ENCODE measurements around the gene PLEKHM3. TPM values are rescaled to one million over a fixed set of nuclear protein-coding genes. Genes with fewer than 3 reads are reported as not detected.

Gene PLEKHM3
- total RNA-seq, 1 donor from 2014 or later, result 19.5 TPM

DNA sequence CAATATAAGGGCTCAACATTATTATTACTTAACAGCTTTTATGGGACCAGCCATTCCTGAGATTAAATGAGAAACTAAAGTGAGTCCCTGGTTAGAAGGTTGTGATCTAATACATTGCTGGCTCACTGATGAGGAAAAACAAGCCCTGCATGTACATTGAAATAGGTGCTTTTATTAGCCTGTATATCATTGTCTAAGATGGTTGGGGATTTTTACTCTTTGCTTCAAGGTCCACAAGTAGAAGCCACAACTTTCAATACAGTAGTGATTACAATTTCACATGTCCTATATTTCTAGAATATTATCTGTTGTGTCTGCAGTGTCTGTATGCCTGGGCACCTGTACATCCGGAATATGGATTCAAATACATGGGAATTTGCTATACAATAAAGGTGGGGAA lies 151.5 kb downstream of the PLEKHM3 start:
- H3K36me3 Mint-ChIP-seq, result no peaks in the 10 kb centered on the region
- H3K9ac ChIP-seq, result no peak overlapping the region
- no peaks in the 10 kb centered on the region for H3K27me3 Mint-ChIP-seq (ENCODE audit: insufficient read depth, low read depth)
- no peaks in the 10 kb centered on the region for H3K9me3 Mint-ChIP-seq
- H3K4me3 ChIP-seq, result no peak overlapping the region
- H3K4me3 Mint-ChIP-seq, result no peak overlapping the region
- peak overlapping the region; percentile 73 for H3K27ac ChIP-seq
- no peak overlapping the region for H2AFZ ChIP-seq (replicated peaks)
- H3K4me1 Mint-ChIP-seq, result peaks cover 7% of the 10 kb centered on the region
- TF ChIP-seq, protein P1, sequence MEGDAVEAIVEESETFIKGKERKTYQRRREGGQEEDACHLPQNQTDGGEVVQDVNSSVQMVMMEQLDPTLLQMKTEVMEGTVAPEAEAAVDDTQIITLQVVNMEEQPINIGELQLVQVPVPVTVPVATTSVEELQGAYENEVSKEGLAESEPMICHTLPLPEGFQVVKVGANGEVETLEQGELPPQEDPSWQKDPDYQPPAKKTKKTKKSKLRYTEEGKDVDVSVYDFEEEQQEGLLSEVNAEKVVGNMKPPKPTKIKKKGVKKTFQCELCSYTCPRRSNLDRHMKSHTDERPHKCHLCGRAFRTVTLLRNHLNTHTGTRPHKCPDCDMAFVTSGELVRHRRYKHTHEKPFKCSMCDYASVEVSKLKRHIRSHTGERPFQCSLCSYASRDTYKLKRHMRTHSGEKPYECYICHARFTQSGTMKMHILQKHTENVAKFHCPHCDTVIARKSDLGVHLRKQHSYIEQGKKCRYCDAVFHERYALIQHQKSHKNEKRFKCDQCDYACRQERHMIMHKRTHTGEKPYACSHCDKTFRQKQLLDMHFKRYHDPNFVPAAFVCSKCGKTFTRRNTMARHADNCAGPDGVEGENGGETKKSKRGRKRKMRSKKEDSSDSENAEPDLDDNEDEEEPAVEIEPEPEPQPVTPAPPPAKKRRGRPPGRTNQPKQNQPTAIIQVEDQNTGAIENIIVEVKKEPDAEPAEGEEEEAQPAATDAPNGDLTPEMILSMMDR (IDR thresholded peaks at IDR 0.05), result no peak
- TF ChIP-seq EZH2phosphoT487 (IDR thresholded peaks at IDR 0.05) (no peak), EZH2 (IDR thresholded peaks at IDR 0.05) (no peak)
- no peaks in the 10 kb centered on the region for H3K79me2 ChIP-seq (ENCODE audit: low read depth)
- H3K27ac Mint-ChIP-seq, result no peak overlapping the region
- no peaks in the 10 kb centered on the region for H3K27me3 ChIP-seq
- H3K36me3 ChIP-seq, result no peaks in the 10 kb centered on the region
- no peaks in the 10 kb centered on the region for H4K20me1 ChIP-seq (ENCODE audit: low read depth)
- peaks cover 61% of the 10 kb centered on the region for H3F3A ChIP-seq (ENCODE audit: low read depth)
- DNase-seq (ENCODE audit: low spot score), result no peak
- peaks cover 59% of the 10 kb centered on the region for H3K4me1 ChIP-seq
- no peaks in the 10 kb centered on the region for H3K9me3 ChIP-seq (ENCODE audit: low read depth)
- peak overlapping the region; percentile 57 for H3K4me2 ChIP-seq

DNA sequence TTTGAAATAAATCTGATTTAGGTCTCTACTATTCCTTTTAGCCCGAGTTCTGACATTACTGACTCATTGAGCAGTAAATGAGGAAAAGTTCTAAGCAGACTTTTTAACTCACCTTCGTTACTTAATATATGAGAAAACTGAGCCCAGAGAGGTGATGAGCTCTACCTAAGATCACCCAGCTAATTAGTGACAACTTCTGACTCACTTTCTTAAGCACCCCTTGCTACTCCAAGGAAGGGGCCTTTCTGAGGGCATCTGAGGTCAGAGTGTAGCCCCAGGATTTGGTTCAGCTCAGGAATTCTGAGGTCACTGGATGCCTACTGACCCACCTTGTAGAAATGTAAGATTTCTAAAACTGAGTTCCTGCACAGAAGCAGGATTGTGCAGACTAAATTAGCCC lies 153.4 kb downstream of the PLEKHM3 start:
- TF ChIP-seq, protein P1 (IDR thresholded peaks at IDR 0.05), result no peak
- TF ChIP-seq EZH2phosphoT487 (IDR thresholded peaks at IDR 0.05) (no peak), EZH2 (IDR thresholded peaks at IDR 0.05) (no peak)
- peaks cover 7% of the 10 kb centered on the region for H3K4me1 Mint-ChIP-seq
- peak overlapping the region; percentile 73 for H3K27ac ChIP-seq
- peaks cover 58% of the 10 kb centered on the region for H3K4me1 ChIP-seq
- H3K4me3 ChIP-seq, result no peak overlapping the region
- H3K27me3 Mint-ChIP-seq (ENCODE audit: insufficient read depth, low read depth), result no peaks in the 10 kb centered on the region
- H3K36me3 ChIP-seq, result no peaks in the 10 kb centered on the region
- no peak overlapping the region for H3K9ac ChIP-seq
- no peaks in the 10 kb centered on the region for H3K9me3 ChIP-seq (ENCODE audit: low read depth)
- H3F3A ChIP-seq (ENCODE audit: low read depth), result peaks cover 48% of the 10 kb centered on the region
- no peaks in the 10 kb centered on the region for H3K79me2 ChIP-seq (ENCODE audit: low read depth)
- no peak overlapping the region for H2AFZ ChIP-seq (replicated peaks)
- no peaks in the 10 kb centered on the region for H3K27me3 ChIP-seq
- H3K9me3 Mint-ChIP-seq, result no peaks in the 10 kb centered on the region
- H4K20me1 ChIP-seq (ENCODE audit: low read depth), result no peaks in the 10 kb centered on the region
- H3K4me3 Mint-ChIP-seq, result no peak overlapping the region
- H3K4me2 ChIP-seq, result no peak overlapping the region
- H3K27ac Mint-ChIP-seq, result no peak overlapping the region
- no peaks in the 10 kb centered on the region for H3K36me3 Mint-ChIP-seq
- DNase-seq (ENCODE audit: low spot score), result no peak

DNA sequence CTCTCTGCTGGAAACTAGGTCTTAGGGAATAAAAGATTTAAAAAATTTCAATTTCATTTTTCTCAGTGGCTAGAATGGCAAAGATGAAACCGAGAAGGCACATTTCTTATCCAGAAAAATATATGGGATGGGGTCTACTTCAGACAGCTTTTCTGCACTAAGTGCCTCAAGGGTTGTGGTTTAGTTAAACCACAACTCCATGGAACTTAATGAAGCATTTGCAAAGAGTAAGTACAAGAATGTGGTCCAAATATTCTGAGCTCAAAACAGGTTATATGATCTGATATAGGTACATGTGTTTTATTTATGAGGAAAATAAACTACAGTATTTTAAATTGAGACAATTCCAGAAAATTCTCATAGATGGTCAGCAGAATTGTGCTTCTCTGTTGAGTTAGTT lies 153.8 kb downstream of the PLEKHM3 start:
- no peak for TF ChIP-seq EZH2 (IDR thresholded peaks at IDR 0.05)
- TF ChIP-seq, protein P1 (IDR thresholded peaks at IDR 0.05), result no peak
- no peak for TF ChIP-seq EZH2phosphoT487 (IDR thresholded peaks at IDR 0.05)
- Histone ChIP-seq H3K27ac (peak overlapping the region; percentile 10), H3K36me3 (no peaks in the 10 kb centered on the region), H3F3A (ENCODE audit: low read depth) (peaks cover 44% of the 10 kb centered on the region), H4K20me1 (ENCODE audit: low read depth) (no peaks in the 10 kb centered on the region), H2AFZ (replicated peaks) (no peak overlapping the region), H3K4me2 (no peak overlapping the region), H3K79me2 (ENCODE audit: low read depth) (no peaks in the 10 kb centered on the region), H3K4me1 (peaks cover 54% of the 10 kb centered on the region), H3K4me3 (no peak overlapping the region), H3K9me3 (ENCODE audit: low read depth) (no peaks in the 10 kb centered on the region), H3K9ac (no peak overlapping the region), H3K27me3 (no peaks in the 10 kb centered on the region)
- Mint-ChIP-seq H3K4me3 (no peak overlapping the region), H3K4me1 (peaks cover 7% of the 10 kb centered on the region), H3K36me3 (no peaks in the 10 kb centered on the region), H3K9me3 (no peaks in the 10 kb centered on the region), H3K27ac (no peak overlapping the region), H3K27me3 (ENCODE audit: insufficient read depth, low read depth) (no peaks in the 10 kb centered on the region)
- no peak for DNase-seq (ENCODE audit: low spot score)
